GM12878 (cell line): ENCODE measurements around the gene USP15. TPM values are rescaled to one million over a fixed set of nuclear protein-coding genes. Genes with fewer than 3 reads are reported as not detected.

Experiments used
- CBX5 ChIP-seq: sonication (generic); IDR thresholded peaks from 2 replicates; pipeline ENCODE4 v1.6.1; 2016; ENCODE audit warnings: low read depth, moderate library complexity, mild to moderate bottlenecking, inconsistent platforms
- CHD1 ChIP-seq: IDR thresholded peaks from 2 replicates; pipeline ENCODE4 v1.6.1; 2012; ENCODE audit warnings: low read depth, low read length, improper control_type of control experiment
- EP300 ChIP-seq, 2 experiments: fragments of 150-350 bp in 1 of 2; IDR thresholded peaks; 2 replicates each; pipeline ENCODE4 v1.6.1; 2011 to 2012; ENCODE audit warnings: low read depth in 2 of 2, low read length in 2 of 2, borderline replicate concordance in 1 of 2, improper control_type of control experiment in 1 of 2, inconsistent platforms in 1 of 2; ENCODE audit not compliant: control insufficient read depth in 1 of 2
- POLR2A ChIP-seq: IDR thresholded peaks from 2 replicates; pipeline ENCODE4 v1.6.1; 2011; ENCODE audit warnings: low read depth, mild to moderate bottlenecking, low read length
- POLR2AphosphoS5 ChIP-seq: IDR thresholded peaks from 2 replicates; pipeline ENCODE4 v1.6.1; 2011; ENCODE audit warnings: mild to moderate bottlenecking, low read length, inconsistent platforms
- POU2F2 ChIP-seq: IDR thresholded peaks from 3 replicates; pipeline ENCODE4 v1.6.1; 2011; ENCODE audit warnings: low read depth, mild to moderate bottlenecking, low read length, borderline replicate concordance
- ZBED1 ChIP-seq: IDR thresholded peaks from 2 replicates; pipeline ENCODE4 v1.6.1; 2016; ENCODE audit warnings: borderline replicate concordance
- ZBTB4 ChIP-seq: fragments of 450-650 bp; formaldehyde crosslinking; IDR thresholded peaks from 2 replicates; pipeline ENCODE4 v1.4.0; 2022; ENCODE audit warnings: mild to moderate bottlenecking, moderate library complexity
- polyA plus RNA-seq, 11 experiments: library from polyadenylated mRNA; depleted of rRNA in 4 of 11; unstranded in 6 of 11; stranded (reverse) in 5 of 11; fragments of >200 nt; fragmentation: Nextera tagmentation in 4 of 11; fragmentation: Illumina TruSeq in 1 of 11; extraction: Ambion mirVana in 4 of 11; extraction: Trizol in 1 of 11; gene quantifications; 1 replicate in 1 of 11; 2 replicates in 10 of 11; pipeline versions ENCODE4 v1.2.1 to v1.2.3, GENCODE V29; 2011 to 2016; ENCODE audit warnings: inconsistent platforms in 2 of 11, missing spikeins in 2 of 11, low read depth in 1 of 11
- total RNA-seq, 4 experiments: library from RNA; depleted of rRNA in 3 of 4; stranded (reverse); fragments of >200 nt in 3 of 4; fragmentation: Illumina TruSeq in 1 of 4; extraction: Trizol in 1 of 4; gene quantifications; 2 replicates each; pipeline versions ENCODE4 v1.2.1 to v1.2.3, GENCODE V29; 2013 to 2021
- TF ChIP-seq, protein P1 (sequence below): fragments of 450-650 bp; formaldehyde crosslinking; IDR thresholded peaks from 2 replicates; pipeline ENCODE4 v1.5.0; 2022; ENCODE audit warnings: mild to moderate bottlenecking, missing genetic modification characterization

The USP15 gene
- total and polyA plus RNA-seq, 10 of the 15 experiments (the other 5 are each of a cell fraction or from before 2014, with no cell fraction given) = 57.6 to 101 (median 90.2) TPM

- TF ChIP-seq, protein P1, sequence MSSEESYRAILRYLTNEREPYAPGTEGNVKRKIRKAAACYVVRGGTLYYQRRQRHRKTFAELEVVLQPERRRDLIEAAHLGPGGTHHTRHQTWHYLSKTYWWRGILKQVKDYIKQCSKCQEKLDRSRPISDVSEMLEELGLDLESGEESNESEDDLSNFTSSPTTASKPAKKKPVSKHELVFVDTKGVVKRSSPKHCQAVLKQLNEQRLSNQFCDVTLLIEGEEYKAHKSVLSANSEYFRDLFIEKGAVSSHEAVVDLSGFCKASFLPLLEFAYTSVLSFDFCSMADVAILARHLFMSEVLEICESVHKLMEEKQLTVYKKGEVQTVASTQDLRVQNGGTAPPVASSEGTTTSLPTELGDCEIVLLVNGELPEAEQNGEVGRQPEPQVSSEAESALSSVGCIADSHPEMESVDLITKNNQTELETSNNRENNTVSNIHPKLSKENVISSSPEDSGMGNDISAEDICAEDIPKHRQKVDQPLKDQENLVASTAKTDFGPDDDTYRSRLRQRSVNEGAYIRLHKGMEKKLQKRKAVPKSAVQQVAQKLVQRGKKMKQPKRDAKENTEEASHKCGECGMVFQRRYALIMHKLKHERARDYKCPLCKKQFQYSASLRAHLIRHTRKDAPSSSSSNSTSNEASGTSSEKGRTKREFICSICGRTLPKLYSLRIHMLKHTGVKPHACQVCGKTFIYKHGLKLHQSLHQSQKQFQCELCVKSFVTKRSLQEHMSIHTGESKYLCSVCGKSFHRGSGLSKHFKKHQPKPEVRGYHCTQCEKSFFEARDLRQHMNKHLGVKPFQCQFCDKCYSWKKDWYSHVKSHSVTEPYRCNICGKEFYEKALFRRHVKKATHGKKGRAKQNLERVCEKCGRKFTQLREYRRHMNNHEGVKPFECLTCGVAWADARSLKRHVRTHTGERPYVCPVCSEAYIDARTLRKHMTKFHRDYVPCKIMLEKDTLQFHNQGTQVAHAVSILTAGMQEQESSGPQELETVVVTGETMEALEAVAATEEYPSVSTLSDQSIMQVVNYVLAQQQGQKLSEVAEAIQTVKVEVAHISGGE (CRISPR knock-in tag) = no peak
- TF ChIP-seq EP300 (IDR thresholded peaks at IDR 0.05; ENCODE audit: borderline replicate concordance in 1 of 2, control insufficient read depth in 1 of 2, low read depth in 2 of 2, low read length in 2 of 2) (no peak), ZBED1 (no peak), CHD1 (no peak), CBX5 (no peak), ZBTB4 (no peak), POLR2AphosphoS5 (no peak), POU2F2 (no peak), POLR2A (no peak)
- TF ChIP-seq, all 136 proteins: peak for 0
Observed at GRCh38 chr12:62317017-62317416, 56.8 kb downstream of the USP15 start (continued).
